Muscle of back (tissue), 11 donors: ENCODE measurements around the gene MRPL55. TPM values are rescaled to one million over a fixed set of nuclear protein-coding genes. Genes with fewer than 3 reads are reported as not detected.

Source experiments
- DNase-seq, 3 donors: peaks; one replicate each; pipeline versions ENCODE4 v3.0.0 to v3.0.0-alpha.2; 2013
- polyA plus RNA-seq, 10 donors: library from polyadenylated mRNA; unstranded; fragments of 120-200 nt; gene quantifications; one replicate each; pipeline ENCODE4 v1.2.1, GENCODE V29; 2013; ENCODE audit not compliant: insufficient read length in 10 of 10

Gene MRPL55
- polyA plus RNA-seq, 10 donors = 21.6 to 34.4 (median 27.2) TPM

DNA sequence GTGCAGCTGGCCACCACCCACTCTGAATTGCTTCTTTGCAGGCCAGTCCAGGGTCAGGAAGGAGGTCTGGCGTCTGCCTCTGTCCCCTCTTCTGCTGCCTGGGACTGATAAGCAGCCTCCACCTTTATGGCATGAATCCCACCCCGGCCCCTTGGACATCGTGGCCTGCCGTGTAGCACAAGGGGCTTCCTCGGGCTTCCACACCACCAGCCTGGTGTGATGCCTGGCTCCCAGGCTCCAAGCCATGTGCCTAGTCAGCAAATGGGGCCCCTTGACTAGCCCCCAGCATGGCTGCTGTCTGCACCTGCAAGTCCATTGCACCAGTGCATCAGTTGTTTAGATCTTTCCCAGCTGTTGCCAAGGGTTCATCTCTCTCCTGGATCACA lies 36.4 kb downstream of the MRPL55 start:
- DNase-seq = no peak

DNA sequence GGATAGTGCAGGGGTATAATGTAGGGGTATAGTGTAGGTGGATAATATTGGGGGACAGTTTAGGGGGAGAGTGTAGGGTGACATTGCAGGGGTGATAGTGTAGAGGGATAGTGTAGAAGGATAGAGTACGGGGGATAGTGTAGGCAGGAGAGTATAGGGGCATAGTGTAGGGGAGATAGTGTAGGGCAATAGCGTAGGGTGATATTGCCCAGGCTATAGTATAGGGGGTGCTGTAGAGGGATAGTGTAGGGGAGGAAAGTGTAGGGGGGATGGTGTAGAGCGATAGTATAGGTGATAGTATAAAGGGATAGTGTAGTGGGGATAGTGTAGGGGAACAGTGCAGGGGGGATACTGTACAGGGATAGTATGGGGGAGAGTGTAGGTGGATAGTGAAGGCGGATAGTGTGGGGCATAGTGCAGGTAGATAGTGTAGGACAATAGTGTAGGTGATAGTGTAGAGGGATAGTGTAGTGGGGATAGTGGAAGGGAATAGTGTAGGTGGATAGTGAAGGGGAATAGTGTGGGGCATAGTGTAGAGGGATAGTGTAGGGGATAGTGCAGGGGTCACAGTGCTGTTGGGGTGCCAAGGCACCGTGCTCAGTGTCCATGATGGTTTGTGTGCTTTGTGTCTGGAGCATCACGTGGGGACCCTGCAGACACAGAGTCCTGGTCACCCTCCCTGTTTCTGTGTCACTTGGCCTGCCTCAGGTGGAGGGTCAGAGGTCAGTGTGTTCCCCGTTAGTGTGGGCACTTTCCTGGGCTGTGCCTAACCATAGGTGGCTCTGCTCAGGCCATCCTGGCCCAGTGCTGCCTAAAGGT lies 37.1 kb downstream of the MRPL55 start:
- DNase-seq = no peak

DNA sequence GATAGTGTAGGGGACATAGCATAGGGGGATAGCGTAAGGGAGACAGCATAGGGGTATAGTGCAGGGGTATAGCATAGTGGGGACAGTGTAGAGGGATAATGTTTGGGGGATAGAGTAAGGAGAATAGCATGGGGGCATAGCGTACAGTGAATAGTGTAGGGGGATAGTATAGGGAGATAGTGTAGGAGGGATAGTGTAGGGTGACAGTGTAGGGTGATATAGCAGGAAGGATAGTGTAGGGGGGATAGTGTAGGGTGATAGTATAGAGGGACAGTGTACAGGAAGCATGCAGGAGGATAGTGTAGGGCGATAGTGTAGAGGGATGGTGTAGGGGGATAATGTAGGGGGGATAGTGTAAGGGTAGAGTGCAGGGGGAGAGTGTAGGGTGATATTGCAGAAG lies 38.2 kb downstream of the MRPL55 start:
- no peak for DNase-seq

DNA sequence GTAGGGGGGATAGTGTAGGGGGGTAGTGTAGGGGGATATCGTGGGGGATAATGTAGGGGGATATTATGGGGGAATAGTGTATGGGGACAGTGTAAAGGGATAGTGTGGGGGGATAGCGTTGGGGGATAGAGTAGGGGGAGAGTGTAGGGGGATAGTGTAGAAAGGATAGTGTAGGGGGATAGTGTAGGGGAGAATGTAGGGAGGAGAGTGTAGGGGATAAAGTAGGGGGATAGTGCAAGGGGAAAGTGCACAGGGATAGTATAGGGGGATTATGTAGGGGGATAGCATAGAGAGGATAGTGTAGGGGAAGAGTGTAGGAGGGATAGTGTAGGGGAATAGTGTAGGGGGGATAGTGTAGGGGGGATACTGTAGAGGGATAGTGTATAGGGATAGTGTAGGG lies 38.9 kb downstream of the MRPL55 start:
- no peak for DNase-seq

DNA sequence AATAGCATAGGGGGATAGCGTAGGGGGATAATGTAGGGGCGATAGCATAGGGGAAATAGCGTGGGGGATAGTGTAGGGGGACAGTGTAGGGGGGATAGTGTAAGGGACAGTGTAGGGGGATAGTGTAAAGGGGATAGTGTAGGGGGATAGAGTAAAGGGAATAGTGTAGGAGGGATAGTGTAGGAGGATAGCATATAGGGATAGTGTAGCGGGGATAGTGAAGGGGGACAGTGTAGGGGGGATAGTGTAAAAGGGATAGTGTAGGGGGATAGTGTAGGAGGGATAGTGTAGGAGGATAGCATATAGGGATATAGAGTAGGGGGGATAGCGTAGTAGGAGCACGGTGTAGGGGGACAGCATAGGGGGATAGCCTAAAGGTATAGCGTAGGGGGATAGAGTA lies 40.7 kb downstream of the MRPL55 start:
- DNase-seq = no peak

DNA sequence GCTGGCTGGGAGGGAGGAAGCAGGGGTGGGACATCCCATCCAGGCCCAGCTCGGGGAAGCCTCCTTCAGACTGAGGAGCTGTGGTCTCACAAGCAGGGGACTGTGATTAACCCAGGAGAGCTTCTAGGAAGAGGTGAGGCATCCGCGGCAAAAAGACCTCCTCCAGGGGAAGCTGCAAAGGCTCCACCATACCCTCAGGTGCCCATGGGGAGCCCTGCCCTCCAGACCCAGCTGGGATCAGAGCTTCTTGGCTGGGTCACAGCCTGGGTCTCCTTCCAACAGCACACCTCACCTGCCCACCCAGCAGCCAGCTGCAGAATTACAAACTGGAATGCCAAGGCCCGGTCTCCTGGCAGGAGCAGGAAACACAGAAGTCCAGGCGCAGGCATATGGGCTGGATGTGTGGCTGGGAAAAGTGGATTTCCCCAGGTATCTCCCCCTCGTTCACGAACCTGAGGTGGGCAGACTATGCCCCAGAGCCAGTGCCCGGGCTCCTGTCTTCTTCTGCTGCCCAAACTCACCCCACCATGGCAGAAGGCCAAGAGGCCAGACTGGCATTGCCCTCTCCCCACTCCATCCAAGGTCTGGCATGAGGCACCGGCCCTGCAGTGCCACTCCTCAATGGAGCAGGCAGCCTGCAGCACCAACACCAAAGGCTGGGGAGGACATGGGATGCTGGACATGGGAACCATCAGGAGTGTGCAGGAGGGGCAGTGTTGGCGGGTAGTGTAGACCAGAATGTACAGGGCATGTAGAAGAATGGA lies 42.0 kb downstream of the MRPL55 start:
- DNase-seq = no peak

DNA sequence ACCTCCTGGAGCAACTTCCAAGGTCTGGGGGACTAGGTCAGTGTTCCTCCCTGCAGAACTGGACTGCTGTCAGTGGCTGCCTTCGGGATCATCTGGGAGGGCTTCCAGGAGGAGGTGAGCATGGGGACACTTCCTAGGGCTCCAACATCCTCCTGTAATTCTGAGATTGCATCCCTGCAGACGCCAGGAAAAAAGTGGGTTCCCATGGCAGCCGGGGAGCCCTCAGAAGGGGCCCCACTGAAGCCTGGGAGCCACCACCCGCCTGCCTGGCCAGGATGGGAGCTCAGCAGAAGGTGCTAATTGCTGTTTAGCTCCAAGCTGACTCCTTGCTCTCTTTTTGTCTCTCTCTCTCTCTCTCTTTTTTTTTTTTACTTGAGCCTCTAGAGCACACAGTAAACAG lies 42.7 kb downstream of the MRPL55 start:
- DNase-seq = no peak

DNA sequence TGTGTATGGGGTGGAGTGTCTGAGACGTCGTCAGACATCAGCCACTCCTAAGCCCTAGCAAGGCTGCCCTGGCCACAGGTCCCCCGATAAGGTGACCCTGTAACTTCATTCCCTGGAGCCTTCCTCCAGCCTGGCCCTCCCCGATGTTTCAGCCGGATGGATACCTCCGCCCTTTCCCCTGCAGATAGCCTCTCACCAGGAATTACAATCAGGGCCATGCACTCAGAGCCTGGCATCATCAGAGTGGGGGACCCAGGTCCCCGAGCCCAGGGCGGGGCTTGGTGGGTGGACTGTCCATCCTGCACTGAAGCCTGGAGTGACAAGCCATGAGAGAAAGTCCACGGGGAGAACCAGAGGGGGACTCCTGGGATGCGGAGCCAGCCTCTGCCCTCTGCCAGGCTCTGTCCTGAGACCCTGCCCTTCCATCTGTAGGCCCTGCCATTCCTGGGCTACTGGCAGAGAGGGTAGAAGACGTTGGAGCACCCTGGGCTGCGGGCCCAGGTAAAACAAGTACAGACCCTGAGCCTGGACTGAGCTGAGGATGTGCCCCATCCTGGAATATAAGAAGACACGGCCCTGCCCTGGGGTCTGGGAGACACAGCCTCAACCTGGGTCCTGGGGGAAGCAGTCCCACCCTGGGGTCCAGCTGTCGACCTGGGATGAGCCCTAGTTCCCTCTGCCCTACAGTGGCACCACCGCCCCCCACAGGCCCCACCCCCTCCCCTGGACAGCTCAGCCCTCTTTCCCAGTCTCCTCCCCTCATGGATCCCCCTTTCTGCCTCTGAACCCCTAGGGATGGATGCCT lies 43.4 kb downstream of the MRPL55 start:
- no peak for DNase-seq

DNA sequence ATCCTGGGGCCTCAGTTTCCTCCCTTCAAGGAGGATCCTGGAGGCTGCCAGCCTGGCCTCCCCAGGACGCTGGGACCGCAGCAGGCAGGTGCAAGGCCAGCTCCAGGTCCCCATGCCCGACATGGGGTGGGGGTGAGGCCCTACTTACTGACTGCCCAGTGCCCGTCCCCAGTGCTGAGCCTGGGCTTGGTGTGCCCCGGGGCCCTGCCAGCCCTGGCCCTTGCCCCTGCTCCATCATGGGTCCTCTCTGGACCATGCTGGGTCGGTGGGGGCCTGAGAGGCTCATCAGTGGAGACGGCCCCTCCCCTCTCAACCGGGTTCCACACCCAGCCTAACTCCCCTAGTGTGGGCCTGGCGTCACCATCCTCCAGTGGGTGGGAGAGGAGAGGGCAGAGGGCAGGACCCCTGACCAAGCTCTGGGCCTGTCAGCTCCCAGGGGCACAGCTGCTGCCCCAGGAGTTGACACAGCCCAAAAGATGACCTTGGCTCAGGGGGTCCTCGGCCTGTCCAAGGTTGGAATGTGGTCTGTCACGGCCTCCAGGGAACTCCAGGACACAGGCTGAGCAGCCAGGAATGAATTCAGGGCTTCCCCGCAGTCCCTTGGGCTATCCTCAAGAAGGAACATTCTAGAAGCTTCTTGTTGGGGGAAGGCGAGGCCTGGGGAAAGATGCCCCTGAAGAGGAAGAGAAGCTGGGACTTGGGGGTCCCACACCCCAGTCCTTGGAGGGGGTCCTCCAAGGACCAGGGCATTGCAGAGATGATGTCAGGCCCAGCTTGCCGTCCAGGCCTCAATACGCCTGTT lies 44.2 kb downstream of the MRPL55 start:
- DNase-seq = no peak

DNA sequence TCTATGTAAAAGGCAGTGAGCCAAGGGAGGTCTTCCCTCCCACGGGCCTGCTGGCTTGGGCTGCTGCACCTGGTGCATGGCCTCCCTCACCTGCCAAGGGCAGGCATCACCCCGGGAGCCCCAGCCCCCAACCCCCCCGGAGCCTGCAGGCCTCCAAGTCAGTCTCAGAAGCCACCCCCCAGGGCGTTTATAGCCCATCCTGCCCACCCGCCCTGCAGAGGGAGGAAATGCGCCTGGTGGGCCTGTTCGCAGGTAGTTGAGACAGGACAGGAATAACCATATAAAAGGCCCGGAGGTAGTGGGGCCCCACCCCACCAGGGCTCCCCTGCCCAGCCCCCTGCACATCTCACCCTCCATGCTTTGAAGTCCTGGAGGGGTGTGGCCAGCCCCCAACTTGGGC lies 44.8 kb downstream of the MRPL55 start:
- no peak for DNase-seq

DNA sequence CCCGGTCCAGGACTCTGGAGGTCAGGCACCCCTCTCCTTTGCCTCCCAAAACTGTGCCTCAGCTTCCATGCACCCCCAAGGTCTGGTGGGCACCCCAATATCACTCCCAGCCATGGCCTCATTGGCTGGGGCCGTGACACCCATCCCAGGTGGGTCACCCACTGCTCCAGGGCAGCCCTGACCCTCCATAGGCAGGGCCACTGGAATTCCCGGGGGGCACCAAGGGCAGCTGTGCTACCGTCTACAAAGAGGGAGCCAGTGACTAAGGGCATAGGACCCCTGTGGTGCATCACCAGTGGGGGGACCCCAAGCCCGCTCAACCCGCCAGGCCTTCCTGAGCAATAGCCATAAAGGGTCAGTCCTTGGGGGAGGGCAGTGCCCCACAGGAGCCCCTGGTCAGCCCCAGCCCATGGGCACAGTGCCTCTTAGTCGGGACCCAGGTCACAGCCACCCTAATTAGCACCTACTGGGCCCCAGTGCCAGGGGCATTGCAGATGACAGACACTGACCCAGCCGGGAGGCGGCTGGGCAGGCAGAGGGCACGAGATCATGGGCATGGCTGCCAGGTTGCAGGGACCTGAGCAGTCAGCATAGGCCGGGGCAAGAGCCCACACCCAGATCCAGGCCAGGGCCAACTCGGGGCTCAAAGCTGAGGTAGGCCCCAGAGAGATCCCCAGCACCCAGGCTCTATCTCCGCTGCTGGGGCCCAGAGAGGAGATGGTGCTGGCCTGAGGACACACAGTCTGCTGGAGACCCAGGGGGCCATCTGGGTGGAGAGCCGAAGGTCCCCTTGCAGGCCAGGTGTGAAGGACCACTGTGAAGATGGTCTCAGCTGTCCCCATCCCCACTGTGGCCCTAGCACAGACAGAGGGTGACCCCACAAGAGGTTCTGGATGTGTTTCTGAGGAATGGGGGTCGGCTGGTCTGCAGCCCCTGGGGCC lies 45.6 kb downstream of the MRPL55 start:
- no peak for DNase-seq

DNA sequence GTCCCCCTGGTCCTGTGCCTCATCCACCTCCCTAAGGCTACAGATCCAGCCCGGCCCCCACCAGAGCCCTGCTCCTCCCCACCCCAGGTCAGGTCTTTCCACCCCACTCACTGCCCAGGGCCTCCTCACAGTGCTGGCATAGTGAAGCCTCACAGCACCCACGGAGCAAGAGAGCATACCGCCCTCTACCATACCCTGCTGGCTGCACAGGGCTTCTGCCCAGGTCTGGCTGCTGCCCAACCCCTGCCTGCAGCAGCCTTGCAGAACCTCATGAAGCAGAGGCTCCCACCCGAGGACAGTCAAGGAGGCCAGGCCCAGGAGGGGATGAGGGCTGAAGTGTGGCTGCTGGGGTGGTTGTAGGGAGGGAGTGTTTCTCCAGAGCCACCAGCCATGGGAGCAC lies 46.3 kb downstream of the MRPL55 start:
- no peak for DNase-seq

DNA sequence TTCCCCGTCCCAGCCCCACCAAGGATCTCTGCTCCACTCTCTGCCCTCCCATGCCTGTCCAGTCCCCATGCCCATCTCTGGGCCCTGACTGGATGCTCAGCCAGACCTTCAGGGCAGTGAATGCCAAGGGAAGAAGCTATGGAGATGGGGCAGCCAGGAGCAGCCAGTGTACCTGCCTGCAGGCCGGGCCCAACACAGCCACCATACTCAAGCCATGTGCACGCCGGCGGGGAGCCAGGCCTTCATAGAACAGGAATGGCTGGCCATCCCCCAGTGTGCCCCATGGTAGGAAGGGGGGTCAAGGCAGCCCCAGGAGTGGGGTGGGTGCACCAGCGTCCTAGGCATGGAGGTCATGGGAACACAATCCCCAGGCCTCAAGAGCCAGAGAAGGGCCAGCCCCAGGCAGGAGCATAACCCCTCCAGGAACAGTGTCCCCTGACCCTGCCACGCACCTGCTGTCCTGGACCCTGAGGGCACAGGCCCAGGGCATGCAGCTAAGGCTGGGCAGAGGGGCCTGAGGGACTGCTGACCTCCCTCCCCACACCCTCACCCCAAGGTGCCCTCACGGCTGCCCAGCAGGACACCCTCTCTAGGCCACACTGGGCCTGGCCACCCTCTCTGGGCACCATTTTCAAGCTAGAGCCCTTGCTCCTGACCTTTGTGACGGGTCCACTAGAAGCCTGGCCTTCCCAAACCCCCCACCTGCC lies 46.9 kb downstream of the MRPL55 start:
- no peak for DNase-seq

DNA sequence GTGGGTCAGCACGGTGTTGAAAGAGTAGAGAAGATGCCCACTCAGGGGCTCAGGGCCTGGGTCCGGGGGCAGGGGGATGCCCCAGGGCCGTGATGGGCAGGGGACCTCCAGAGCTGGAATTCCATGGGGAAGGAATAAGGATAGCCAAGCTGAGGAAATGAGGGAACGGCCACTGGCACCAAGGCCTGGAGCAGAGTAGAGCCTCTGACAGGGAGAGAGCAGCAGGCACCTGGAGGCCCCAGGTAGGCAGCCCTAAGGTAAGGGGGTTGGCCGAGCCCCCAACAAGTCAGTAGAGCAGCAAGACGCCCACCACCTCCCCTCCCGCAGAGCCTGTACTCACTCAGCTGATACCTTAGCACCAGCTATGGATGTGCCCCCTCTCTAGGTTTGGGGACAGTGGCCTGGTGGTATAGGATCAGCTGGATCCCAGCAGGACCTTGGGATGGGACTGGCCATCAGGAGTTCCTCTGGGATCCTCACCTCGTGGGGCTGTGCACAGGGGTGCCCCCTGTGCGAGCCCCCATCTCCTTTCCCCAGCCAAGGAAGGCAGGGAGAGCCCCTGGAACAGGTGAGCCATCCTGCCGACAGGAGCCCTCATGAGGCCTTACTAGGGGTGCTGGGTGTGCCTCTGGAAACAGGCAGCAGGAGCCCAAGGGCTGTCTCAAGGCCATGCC lies 47.6 kb downstream of the MRPL55 start:
- DNase-seq = no peak

DNA sequence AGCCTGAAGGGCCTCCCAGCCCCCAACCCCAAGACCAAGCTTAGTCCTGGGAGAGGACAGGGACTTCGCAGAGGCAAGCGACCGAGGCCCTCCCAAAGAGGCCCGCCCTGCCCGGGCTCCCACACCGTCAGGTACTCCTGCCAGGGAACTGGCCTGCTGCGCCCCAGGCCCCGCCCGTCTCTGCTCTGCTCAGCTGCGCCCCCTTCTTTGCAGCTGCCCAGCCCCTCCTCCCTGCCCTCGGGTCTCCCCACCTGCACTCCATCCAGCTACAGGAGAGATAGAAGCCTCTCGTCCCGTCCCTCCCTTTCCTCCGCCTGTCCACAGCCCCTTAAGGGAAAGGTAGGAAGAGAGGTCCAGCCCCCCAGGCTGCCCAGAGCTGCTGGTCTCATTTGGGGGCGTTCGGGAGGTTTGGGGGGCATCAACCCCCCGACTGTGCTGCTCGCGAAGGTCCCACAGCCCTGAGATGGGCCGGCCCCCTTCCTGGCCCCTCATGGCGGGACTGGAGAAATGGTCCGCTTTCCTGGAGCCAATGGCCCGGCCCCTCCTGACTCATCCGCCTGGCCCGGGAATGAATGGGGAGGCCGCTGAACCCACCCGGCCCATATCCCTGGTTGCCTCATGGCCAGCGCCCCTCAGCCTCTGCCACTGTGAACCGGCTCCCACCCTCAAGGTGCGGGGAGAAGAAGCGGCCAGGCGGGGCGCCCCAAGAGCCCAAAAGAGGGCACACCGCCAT lies 48.5 kb downstream of the MRPL55 start:
- peak in 1 of 3 donors; percentile 48 for DNase-seq

DNA sequence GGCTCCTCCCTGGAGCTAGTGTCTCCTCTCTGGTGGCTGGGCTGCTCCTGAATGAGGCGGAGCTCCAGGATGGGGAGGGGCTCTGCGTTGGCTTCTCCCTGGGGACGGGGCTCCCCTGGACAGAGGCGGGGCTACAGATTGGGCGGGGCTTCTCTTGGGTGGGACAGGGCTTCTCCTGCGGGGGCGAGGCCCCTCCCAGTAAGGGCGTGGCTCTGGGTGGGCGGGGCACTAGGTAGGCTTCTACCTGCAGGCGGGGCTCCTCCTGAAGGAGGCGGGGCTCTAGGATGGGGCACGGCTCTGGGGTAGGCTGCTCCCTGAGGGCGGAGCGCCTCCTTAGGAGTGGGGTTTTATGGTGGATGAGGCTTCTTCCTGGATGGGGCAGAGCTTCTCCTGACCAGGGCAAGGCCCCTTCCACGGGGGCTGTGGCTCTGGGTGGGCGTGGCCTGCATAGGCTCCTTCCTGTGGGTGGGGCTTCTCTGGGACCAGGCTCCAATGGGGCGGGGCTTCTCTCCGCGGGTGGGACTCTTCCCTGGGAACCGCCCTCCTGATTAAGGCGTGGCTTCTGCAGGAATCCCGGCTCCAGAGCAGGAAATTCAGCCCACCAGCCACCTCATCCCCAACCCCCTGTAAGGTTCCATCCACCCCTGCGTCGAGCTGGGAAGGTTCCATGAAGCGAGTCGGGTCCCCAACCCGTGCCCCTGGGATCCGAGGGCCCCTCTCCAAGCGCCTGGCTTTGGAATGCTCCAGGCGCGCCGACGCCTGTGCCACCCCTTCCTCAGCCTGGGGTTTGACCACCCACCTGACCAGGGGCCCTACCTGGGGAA lies 49.3 kb downstream of the MRPL55 start:
- peak in 1 of 3 donors; percentile 22 for DNase-seq

DNA sequence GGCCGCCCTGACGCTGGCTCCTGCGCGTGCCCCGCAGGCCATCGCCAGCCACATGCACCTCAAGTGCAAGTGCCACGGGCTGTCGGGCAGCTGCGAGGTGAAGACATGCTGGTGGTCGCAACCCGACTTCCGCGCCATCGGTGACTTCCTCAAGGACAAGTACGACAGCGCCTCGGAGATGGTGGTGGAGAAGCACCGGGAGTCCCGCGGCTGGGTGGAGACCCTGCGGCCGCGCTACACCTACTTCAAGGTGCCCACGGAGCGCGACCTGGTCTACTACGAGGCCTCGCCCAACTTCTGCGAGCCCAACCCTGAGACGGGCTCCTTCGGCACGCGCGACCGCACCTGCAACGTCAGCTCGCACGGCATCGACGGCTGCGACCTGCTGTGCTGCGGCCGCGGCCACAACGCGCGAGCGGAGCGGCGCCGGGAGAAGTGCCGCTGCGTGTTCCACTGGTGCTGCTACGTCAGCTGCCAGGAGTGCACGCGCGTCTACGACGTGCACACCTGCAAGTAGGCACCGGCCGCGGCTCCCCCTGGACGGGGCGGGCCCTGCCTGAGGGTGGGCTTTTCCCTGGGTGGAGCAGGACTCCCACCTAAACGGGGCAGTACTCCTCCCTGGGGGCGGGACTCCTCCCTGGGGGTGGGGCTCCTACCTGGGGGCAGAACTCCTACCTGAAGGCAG lies 50.0 kb downstream of the MRPL55 start:
- DNase-seq = peak in 1 of 3 donors; percentile 14
